PC-3 (cell line): ENCODE measurements around the gene CACNA1S. TPM values are rescaled to one million over a fixed set of nuclear protein-coding genes. Genes with fewer than 3 reads are reported as not detected.

Source experiments
- ATAC-seq: fragments of 200-7000 bp; cut with Tn5 transposase; 2 replicates; pipeline ENCODE4 v1.9.1; 2020; ENCODE audit warnings: mild to moderate bottlenecking, moderate library complexity
- BruUV-seq: library from RNA; stranded (reverse); fragments of 400-500 nt; replicated peaks from 2 replicates; lab custom pipeline; 2021; lab: Mats Ljungman, UMichigan
- CTCF ChIA-PET: fragments of 300-600 bp; sonication (Branson Sonifier 250); formaldehyde crosslinking; loops from one replicate; lab custom pipeline; 2022; ENCODE audit warnings: antibody characterized with exemption; lab: Charles Lee
- POLR2A ChIA-PET: fragments of 300-600 bp; sonication (Branson Sonifier 250); formaldehyde crosslinking; loops from one replicate; lab custom pipeline; 2022; ENCODE audit warnings: antibody characterized with exemption; ENCODE audit not compliant: unreplicated experiment; lab: Charles Lee
- DNase-seq: peaks from one replicate; pipeline ENCODE4 v3.0.0-alpha.2; 2015
- H2AFZ ChIP-seq: fragments of 300-600 bp; sonication (generic); 2 replicates; pipeline ENCODE4 v1.6.0; 2016; ENCODE audit warnings: antibody characterized with exemption, low read length
- H3F3A ChIP-seq: fragments of 300-600 bp; sonication (generic); one replicate; pipeline ENCODE4 v1.6.0; 2017; ENCODE audit warnings: antibody characterized with exemption, low read length, control low read depth, mild to moderate bottlenecking; ENCODE audit not compliant: unreplicated experiment
- H3K27ac ChIP-seq: fragments of 300-600 bp; sonication (generic); 2 replicates; pipeline ENCODE4 v1.5.1; 2016; ENCODE audit warnings: mild to moderate bottlenecking, low read length
- H3K27me3 ChIP-seq: fragments of 300-600 bp; sonication (generic); 2 replicates; pipeline ENCODE4 v1.6.1; 2016; ENCODE audit warnings: low read length, mixed read lengths
- H3K36me3 ChIP-seq: fragments of 300-600 bp; sonication (generic); 2 replicates; pipeline ENCODE4 v1.6.1; 2016; ENCODE audit warnings: low read depth, mixed run types, low read length, mixed read lengths
- H3K4me1 ChIP-seq: fragments of 300-600 bp; sonication (generic); 2 replicates; pipeline ENCODE4 v1.5.1; 2016; ENCODE audit warnings: low read length; ENCODE audit not compliant: insufficient read depth
- H3K4me2 ChIP-seq: fragments of 300-600 bp; sonication (generic); 2 replicates; pipeline ENCODE4 v1.6.0; 2016; ENCODE audit warnings: low read length
- H3K4me3 ChIP-seq: fragments of 300-600 bp; sonication (generic); 2 replicates; pipeline ENCODE4 v1.5.1; 2016; ENCODE audit warnings: mild to moderate bottlenecking, low read length, mixed read lengths
- H3K79me2 ChIP-seq: fragments of 300-600 bp; sonication (generic); 2 replicates; pipeline ENCODE4 v1.6.1; 2017; ENCODE audit warnings: low read length, mixed read lengths
- H3K9ac ChIP-seq: fragments of 300-600 bp; sonication (generic); 2 replicates; pipeline ENCODE4 v1.6.0; 2016; ENCODE audit warnings: mild to moderate bottlenecking, low read length
- H3K9me2 ChIP-seq: fragments of 300-600 bp; sonication (generic); replicated peaks from 2 replicates; pipeline ENCODE4 v1.6.1; 2016; ENCODE audit warnings: mixed run types, low read length, mixed read lengths
- H3K9me3 ChIP-seq: fragments of 300-600 bp; sonication (generic); 2 replicates; pipeline ENCODE4 v1.6.1; 2016; ENCODE audit warnings: low read length, mixed read lengths
- H4K20me1 ChIP-seq: fragments of 300-600 bp; sonication (generic); 2 replicates; pipeline ENCODE4 v1.6.1; 2016; ENCODE audit warnings: low read length, mixed read lengths
- EZH2 ChIP-seq: fragments of 300-600 bp; sonication (generic); IDR thresholded peaks from one replicate; pipeline ENCODE4 v1.6.1; 2017; ENCODE audit warnings: antibody characterized with exemption, mild to moderate bottlenecking, low read length; ENCODE audit not compliant: unreplicated experiment
- EZH2phosphoT487 ChIP-seq: fragments of 300-600 bp; sonication (generic); IDR thresholded peaks from 2 replicates; pipeline ENCODE4 v1.6.1; 2018; ENCODE audit warnings: mild to moderate bottlenecking, antibody characterized with exemption, low read length, borderline replicate concordance
- intact Hi-C: fragments of 100-400 bp; cut with micrococcal nuclease; formaldehyde crosslinking; loops from 2 replicates; pipeline ENCODE4 v1.9.0; 2023
- total RNA-seq: library from RNA; depleted of rRNA; stranded (reverse); fragments of >200 nt; gene quantifications from 2 replicates; pipeline ENCODE4 v1.2.3, GENCODE V29; 2014
- TF ChIP-seq, protein P1 (sequence below): fragments of 300-600 bp; sonication (generic); conservative IDR thresholded peaks from 2 replicates; pipeline ENCODE4 v1.5.1; 2017; ENCODE audit warnings: antibody characterized with exemption, low read depth, mild to moderate bottlenecking, low read length

The CACNA1S gene
- total RNA-seq, 1 experiment from 2014 or later, result not detected

DNA sequence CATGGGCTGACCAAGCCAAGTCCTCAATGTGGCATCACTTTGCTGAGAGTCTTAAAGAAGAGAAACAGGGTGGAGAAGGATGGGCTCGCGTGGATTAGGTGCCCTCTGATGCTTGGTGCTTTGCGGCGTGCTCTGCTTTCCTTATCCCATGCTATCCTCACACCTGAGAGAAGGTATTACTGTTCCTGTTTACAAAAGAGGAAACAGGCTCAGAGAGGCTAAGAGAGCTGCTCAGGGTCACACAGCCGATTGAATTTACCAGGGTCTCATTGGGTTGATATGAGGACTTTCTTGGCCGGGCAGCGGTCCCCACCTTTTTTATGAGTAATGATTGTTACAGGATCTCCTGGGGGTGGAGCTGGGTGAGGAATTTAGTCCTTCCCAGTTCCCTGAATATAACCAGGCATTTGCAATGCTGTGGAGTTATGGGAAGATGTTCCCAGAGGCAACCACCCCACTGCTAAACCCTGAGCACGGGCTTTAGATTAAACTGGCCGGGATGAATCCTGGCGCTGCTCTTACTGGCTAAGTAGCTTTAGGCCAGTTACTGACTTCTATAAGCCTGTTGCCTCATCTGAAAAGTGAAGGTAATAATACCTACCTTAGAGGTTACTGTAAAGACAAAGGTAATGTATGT lies 10.2 kb upstream of the CACNA1S start:
- Histone ChIP-seq H3K4me2 (peak overlapping the region; percentile 27), H3K27me3 (no peaks in the 10 kb centered on the region), H3K79me2 (no peaks in the 10 kb centered on the region), H3F3A (no peaks in the 10 kb centered on the region), H3K27ac (no peak overlapping the region), H3K4me1 (peaks cover 35% of the 10 kb centered on the region), H3K9ac (no peak overlapping the region), H3K9me3 (no peaks in the 10 kb centered on the region), H3K9me2 (no peaks in the 10 kb centered on the region), H3K4me3 (no peak overlapping the region), H3K36me3 (no peaks in the 10 kb centered on the region), H2AFZ (peak overlapping the region; percentile 16; the same call in 1 of the 2 replicates), H4K20me1 (no peaks in the 10 kb centered on the region)
- TF ChIP-seq EZH2, result no peak
- no peak for TF ChIP-seq EZH2phosphoT487
- TF ChIP-seq, protein P1, sequence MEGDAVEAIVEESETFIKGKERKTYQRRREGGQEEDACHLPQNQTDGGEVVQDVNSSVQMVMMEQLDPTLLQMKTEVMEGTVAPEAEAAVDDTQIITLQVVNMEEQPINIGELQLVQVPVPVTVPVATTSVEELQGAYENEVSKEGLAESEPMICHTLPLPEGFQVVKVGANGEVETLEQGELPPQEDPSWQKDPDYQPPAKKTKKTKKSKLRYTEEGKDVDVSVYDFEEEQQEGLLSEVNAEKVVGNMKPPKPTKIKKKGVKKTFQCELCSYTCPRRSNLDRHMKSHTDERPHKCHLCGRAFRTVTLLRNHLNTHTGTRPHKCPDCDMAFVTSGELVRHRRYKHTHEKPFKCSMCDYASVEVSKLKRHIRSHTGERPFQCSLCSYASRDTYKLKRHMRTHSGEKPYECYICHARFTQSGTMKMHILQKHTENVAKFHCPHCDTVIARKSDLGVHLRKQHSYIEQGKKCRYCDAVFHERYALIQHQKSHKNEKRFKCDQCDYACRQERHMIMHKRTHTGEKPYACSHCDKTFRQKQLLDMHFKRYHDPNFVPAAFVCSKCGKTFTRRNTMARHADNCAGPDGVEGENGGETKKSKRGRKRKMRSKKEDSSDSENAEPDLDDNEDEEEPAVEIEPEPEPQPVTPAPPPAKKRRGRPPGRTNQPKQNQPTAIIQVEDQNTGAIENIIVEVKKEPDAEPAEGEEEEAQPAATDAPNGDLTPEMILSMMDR, result no peak
- CTCF ChIA-PET, result interaction anchor here (0.7 kb wide), 1 partner anchor 36 kb away, joined by 5 read pairs; no protein-coding TSS in a partner anchor
- DNase-seq (peak; percentile 71), ATAC-seq (peak; percentile 18)
- BruUV-seq, result no TSS peak
- POLR2A ChIA-PET, result interaction anchor here (0.6 kb wide), 2 partner anchors 47 to 566 kb away, joined by 3 to 5 read pairs; no protein-coding TSS in a partner anchor
- intact Hi-C loops, result no loop called here

DNA sequence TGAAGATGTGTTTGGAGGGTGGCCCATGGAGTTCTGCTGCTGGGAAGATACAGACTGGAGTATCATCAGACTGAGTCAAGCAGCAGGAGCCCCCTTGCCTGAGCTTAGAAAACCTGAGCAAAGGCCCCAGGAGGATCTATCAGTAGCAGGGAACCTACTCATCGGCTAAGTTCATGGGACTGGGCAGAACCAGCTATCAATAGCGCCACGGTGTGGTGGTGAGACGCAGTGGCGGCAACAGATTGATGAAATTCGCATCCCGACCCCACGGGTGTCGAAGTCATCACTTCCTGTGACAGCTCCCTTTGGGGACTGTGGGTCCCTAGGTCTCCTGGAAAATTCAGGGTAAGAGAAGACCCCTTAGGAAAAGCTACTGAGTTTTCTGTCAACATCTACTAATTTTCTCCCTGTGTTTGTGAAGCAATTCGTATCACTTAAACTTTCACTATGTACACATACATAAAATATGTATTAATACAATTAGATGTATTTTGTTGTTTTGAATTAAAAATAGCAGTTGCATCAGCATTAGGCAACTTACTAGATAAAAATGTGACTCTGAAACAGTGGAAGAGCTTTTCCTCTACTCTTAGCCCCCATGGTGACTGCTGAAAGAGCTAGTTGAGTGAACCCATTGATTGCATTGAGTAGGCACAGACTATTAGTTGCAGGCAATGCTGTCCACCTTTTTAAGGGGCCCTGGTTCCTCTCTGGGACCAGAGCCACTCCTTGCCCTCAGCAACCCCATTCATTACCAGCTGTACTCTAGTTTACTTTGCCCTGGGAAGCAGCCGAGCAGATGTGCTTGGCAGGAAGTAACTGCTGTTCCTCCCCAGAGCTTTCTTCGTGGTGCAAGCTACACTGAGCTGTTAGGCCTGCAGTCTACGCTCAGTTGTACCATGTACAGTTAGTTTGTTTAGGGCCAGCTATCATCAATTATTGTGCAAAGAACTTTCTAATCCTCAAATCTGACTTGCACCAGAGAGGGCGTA lies 7.3 kb upstream of the CACNA1S start:
- TF ChIP-seq EZH2phosphoT487, result no peak
- TF ChIP-seq, protein P1, result peak; percentile 100
- H3K36me3 ChIP-seq, result no peaks in the 10 kb centered on the region
- H2AFZ ChIP-seq, result no peak overlapping the region
- no peaks in the 10 kb centered on the region for H4K20me1 ChIP-seq
- ATAC-seq, result peak; percentile 9; the same call in 1 of the 2 replicates
- H3K79me2 ChIP-seq, result peaks cover 9% of the 10 kb centered on the region; the same call in 1 of the 2 replicates
- H3K27me3 ChIP-seq, result no peaks in the 10 kb centered on the region
- H3K4me3 ChIP-seq, result no peak overlapping the region
- POLR2A ChIA-PET, result no interaction called here
- intact Hi-C loops, result no loop called here
- no peaks in the 10 kb centered on the region for H3F3A ChIP-seq
- no peak overlapping the region for H3K4me2 ChIP-seq
- no peak overlapping the region for H3K9ac ChIP-seq
- CTCF ChIA-PET, result interaction anchor here (0.5 to 2.0 kb wide), 9 partner anchors 19 to 497 kb away, joined by 3 to 9 read pairs (median 3); no protein-coding TSS in a partner anchor
- no peaks in the 10 kb centered on the region for H3K9me2 ChIP-seq
- no TSS peak for BruUV-seq
- no peaks in the 10 kb centered on the region for H3K9me3 ChIP-seq
- H3K27ac ChIP-seq, result no peak overlapping the region
- H3K4me1 ChIP-seq, result peaks cover 28% of the 10 kb centered on the region
- DNase-seq, result peak; percentile 90
